ENCODE results near the gene HOXB3.
A peak's percentile ranks its signal among the peaks of the same experiment; 100 is the strongest.
"Not testable (repeated sequence)": the region's sequence is repeated elsewhere in the genome, so short reads cannot be mapped to it uniquely, and the experiment has no call there.

Gene HOXB3

GRCh38 chr17:48545022-48545375 lies 45.0 kb downstream of the HOXB3 start, which contains the start of gene HOXB2:
HOXB2 (minus strand) TSS chr17:48545109; CDS start chr17:48544911, 198 bp downstream.
- DNase-seq (ENCODE audit: low read depth): no peak

- peak; percentile 23 for DNase-seq (ENCODE audit: low read depth)
Observed at GRCh38 chr17:48544349-48545021, 45.6 kb downstream of the HOXB3 start.

GRCh38 chr17:48543854-48544348 lies 46.1 kb downstream of the HOXB3 start:
- peak; percentile 35 for DNase-seq (ENCODE audit: low read depth)

- peak; percentile 61 for DNase-seq (ENCODE audit: low read depth)
Observed at GRCh38 chr17:48543107-48543853, 46.8 kb downstream of the HOXB3 start.

GRCh38 chr17:48542698-48543106 lies 47.3 kb downstream of the HOXB3 start:
- DNase-seq (ENCODE audit: low read depth): no peak

- DNase-seq (ENCODE audit: low read depth): no peak
Observed at GRCh38 chr17:48542114-48542656, 47.9 kb downstream of the HOXB3 start.

GRCh38 chr17:48541577-48542113 lies 48.4 kb downstream of the HOXB3 start:
- DNase-seq (ENCODE audit: low read depth): peak; percentile 35

GRCh38 chr17:48541036-48541576 lies 48.9 kb downstream of the HOXB3 start:
- no peak for DNase-seq (ENCODE audit: low read depth)

GRCh38 chr17:48540213-48540612 lies 49.8 kb downstream of the HOXB3 start:
- no peak for DNase-seq (ENCODE audit: low read depth)

- DNase-seq (ENCODE audit: low read depth): no peak
Observed at GRCh38 chr17:48539177-48539576, 50.9 kb downstream of the HOXB3 start.

- DNase-seq (ENCODE audit: low read depth): no peak
Observed at GRCh38 chr17:48537316-48537715, 52.7 kb downstream of the HOXB3 start.

- not testable (repeated sequence) for DNase-seq (ENCODE audit: low read depth)
Observed at GRCh38 chr17:48535793-48536559, 54.1 kb downstream of the HOXB3 start.

- DNase-seq (ENCODE audit: low read depth): no peak
Observed at GRCh38 chr17:48532261-48532660, 57.8 kb downstream of the HOXB3 start.

- DNase-seq (ENCODE audit: low read depth): no peak
Observed at GRCh38 chr17:48530887-48531272, 59.2 kb downstream of the HOXB3 start, which contains the start of gene HOXB1. HOXB1 (minus strand) TSS chr17:48531011; CDS start chr17:48530904, 107 bp downstream.

- DNase-seq (ENCODE audit: low read depth): no peak
Observed at GRCh38 chr17:48530208-48530886, 59.7 kb downstream of the HOXB3 start.

- no peak for DNase-seq (ENCODE audit: low read depth)
Observed at GRCh38 chr17:48529683-48530009, 60.4 kb downstream of the HOXB3 start.

GRCh38 chr17:48528936-48529682 lies 60.9 kb downstream of the HOXB3 start:
- no peak for DNase-seq (ENCODE audit: low read depth)

GRCh38 chr17:48528153-48528935 lies 61.7 kb downstream of the HOXB3 start:
- DNase-seq (ENCODE audit: low read depth): no peak

- no peak for DNase-seq (ENCODE audit: low read depth)
Observed at GRCh38 chr17:48527547-48527932, 62.5 kb downstream of the HOXB3 start.
